ENCODE results near the gene R3HDM2. TPM values are rescaled to one million over a fixed set of nuclear protein-coding genes. Genes with fewer than 3 reads are reported as not detected.

The R3HDM2 gene
- total and polyA plus RNA-seq, 2 of the 13 experiments (the other 11 are each of a cell fraction or from before 2014, with no cell fraction given), result 11.1 to 23.5 TPM

DNA sequence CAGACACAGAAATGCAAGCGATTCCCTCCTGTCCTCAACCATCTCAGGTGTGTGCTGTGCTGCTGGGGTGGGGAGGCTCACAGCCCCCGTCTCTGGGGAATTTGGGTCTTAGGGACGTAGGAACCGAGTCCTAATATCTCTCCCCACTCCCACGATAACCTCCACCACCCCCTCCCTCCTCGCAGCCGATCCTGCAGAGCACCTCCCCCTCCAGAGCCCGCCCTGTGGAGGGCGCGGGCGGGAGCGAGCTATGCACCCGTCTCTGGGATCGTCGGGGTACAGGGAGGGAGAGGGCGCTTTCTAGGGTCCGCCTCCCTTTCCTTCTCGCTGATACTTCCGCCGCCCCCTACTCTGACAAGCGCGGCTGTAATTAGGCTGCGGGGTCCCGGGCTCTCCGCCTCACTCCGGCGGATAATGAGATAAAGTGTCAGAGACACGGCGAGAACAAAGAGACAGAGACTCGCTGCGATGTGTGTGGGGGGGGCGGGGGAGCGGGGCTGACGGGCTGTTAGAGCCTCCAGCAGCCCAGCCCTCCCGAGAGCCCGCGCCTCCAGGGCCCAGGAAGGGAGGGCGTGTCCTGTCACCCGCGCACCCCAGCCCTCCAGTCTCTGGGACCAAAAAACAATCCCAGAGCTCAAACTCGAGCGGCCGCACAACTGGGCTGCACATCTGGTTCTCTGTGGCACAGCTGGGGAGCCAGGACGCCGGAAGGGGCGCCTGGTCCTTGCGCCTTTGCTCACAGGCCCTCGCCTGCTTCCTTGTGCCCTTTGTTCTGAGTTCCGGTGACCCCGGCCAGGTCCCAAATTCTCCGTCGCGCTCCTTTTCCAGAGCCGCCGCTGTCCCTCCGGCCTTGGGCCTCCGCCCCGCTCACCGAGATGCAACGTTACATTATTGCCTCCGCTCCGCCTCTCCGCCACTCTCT lies 192.7 kb downstream of the R3HDM2 start (continued):
- TF ChIP-seq, protein P1, sequence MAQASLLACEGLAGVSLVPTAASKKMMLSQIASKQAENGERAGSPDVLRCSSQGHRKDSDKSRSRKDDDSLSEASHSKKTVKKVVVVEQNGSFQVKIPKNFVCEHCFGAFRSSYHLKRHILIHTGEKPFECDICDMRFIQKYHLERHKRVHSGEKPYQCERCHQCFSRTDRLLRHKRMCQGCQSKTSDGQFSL (CRISPR knock-in tag; IDR thresholded peaks at IDR 0.05), result peak; percentile 89
- TF ChIP-seq ZBTB46 (CRISPR knock-in tag; IDR thresholded peaks at IDR 0.05; ENCODE audit: borderline replicate concordance), result no peak
- TF ChIP-seq ZSCAN20 (CRISPR knock-in tag; IDR thresholded peaks at IDR 0.05; ENCODE audit: borderline replicate concordance), result no peak
- peak; percentile 9; the same call in 1 of the 2 replicates for TF ChIP-seq ZFY (CRISPR knock-in tag; IDR thresholded peaks at IDR 0.05)
- TF ChIP-seq FOXM1 (CRISPR knock-in tag; IDR thresholded peaks at IDR 0.05), result no peak
- TF ChIP-seq ZNF547 (CRISPR knock-in tag; IDR thresholded peaks at IDR 0.05), result no peak
- TF ChIP-seq NFKB2 (CRISPR knock-in tag; IDR thresholded peaks at IDR 0.05; ENCODE audit: borderline replicate concordance), result no peak
- peak; percentile 53 for TF ChIP-seq KDM2A (CRISPR knock-in tag; IDR thresholded peaks at IDR 0.05; ENCODE audit: borderline replicate concordance, low read depth)
- peak; percentile 57 for TF ChIP-seq HNRNPK (IDR thresholded peaks at IDR 0.05; ENCODE audit: low read depth, low read length, poor library complexity, severe bottlenecking)
- TF ChIP-seq ZFYVE20 (CRISPR knock-in tag; IDR thresholded peaks at IDR 0.05; ENCODE audit: borderline replicate concordance, low read depth), result no peak
- TF ChIP-seq, protein P2, sequence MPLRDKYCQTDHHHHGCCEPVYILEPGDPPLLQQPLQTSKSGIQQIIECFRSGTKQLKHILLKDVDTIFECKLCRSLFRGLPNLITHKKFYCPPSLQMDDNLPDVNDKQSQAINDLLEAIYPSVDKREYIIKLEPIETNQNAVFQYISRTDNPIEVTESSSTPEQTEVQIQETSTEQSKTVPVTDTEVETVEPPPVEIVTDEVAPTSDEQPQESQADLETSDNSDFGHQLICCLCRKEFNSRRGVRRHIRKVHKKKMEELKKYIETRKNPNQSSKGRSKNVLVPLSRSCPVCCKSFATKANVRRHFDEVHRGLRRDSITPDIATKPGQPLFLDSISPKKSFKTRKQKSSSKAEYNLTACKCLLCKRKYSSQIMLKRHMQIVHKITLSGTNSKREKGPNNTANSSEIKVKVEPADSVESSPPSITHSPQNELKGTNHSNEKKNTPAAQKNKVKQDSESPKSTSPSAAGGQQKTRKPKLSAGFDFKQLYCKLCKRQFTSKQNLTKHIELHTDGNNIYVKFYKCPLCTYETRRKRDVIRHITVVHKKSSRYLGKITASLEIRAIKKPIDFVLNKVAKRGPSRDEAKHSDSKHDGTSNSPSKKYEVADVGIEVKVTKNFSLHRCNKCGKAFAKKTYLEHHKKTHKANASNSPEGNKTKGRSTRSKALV (CRISPR knock-in tag; IDR thresholded peaks at IDR 0.05), result 0 out of 2 replicates have a peak, but pooled peaks have one; percentile 45
- TF ChIP-seq HOXA3 (CRISPR knock-in tag; IDR thresholded peaks at IDR 0.05), result no peak
- no peak for TF ChIP-seq FOXA1 (IDR thresholded peaks at IDR 0.05)
- no peak for TF ChIP-seq FOXA1 (CRISPR knock-in tag; IDR thresholded peaks at IDR 0.05)
- TF ChIP-seq SAFB2 (CRISPR knock-in tag; IDR thresholded peaks at IDR 0.05; ENCODE audit: borderline replicate concordance, low read depth), result no peak
- no peak for TF ChIP-seq ZNF674 (CRISPR knock-in tag; IDR thresholded peaks at IDR 0.05; ENCODE audit: low read depth)
- TF ChIP-seq, protein P3, sequence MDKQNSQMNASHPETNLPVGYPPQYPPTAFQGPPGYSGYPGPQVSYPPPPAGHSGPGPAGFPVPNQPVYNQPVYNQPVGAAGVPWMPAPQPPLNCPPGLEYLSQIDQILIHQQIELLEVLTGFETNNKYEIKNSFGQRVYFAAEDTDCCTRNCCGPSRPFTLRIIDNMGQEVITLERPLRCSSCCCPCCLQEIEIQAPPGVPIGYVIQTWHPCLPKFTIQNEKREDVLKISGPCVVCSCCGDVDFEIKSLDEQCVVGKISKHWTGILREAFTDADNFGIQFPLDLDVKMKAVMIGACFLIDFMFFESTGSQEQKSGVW (CRISPR knock-in tag; IDR thresholded peaks at IDR 0.05; ENCODE audit: borderline replicate concordance), result no peak
- TF ChIP-seq ZNF577 (CRISPR knock-in tag; IDR thresholded peaks at IDR 0.05; ENCODE audit: borderline replicate concordance, low read depth), result no peak
- 0 out of 2 replicates have a peak, but pooled peaks have one; percentile 69 for TF ChIP-seq ZBTB42 (CRISPR knock-in tag; IDR thresholded peaks at IDR 0.05)
- TF ChIP-seq AGO2 (optimal IDR thresholded peaks at IDR 0.05; ENCODE audit: low read depth, low read length), result peak; percentile 59
- TF ChIP-seq ZFP82 (CRISPR knock-in tag; IDR thresholded peaks at IDR 0.05; ENCODE audit: borderline replicate concordance), result 0 out of 2 replicates have a peak, but pooled peaks have one; percentile 52
- no peak for TF ChIP-seq ZFP1 (CRISPR knock-in tag; IDR thresholded peaks at IDR 0.05)
- no peak for TF ChIP-seq ZBTB37 (CRISPR knock-in tag; IDR thresholded peaks at IDR 0.05)
